DOHH2 (cell line): ENCODE results near the gene PGM2L1.

Experiments
- CTCF ChIP-seq: fragments of 200-600 bp; sonication (generic); IDR thresholded peaks from one replicate; pipeline ENCODE4 v1.5.1; 2014; ENCODE audit warnings: antibody characterized with exemption, mild to moderate bottlenecking, low read depth, low read length; ENCODE audit not compliant: poor library complexity, severe bottlenecking
- EZH2phosphoT487 ChIP-seq: fragments of 200-600 bp; sonication (generic); IDR thresholded peaks from 2 replicates; pipeline ENCODE4 v1.6.1; 2017; ENCODE audit warnings: borderline replicate concordance, mild to moderate bottlenecking, antibody characterized with exemption, low read length, moderate library complexity, mixed read lengths

- no peak for TF ChIP-seq CTCF
- no peak for TF ChIP-seq EZH2phosphoT487
These were observed 113.8 kb downstream of the PGM2L1 start for GRCh38 chr11:74284466-74284865.
